Measurements from ENCODE around the gene TIMP1.

- TF ChIP-seq CTCF (IDR thresholded peaks at IDR 0.05; ENCODE audit: insufficient read depth, low read depth, low read length) (no peak), EZH2 (IDR thresholded peaks at IDR 0.05; ENCODE audit: insufficient read depth, low read length) (no peak)
Observed at GRCh38 chrX:47614618-47615017, 32.4 kb downstream of the TIMP1 start.

All from astrocyte (in vitro differentiated cells and primary cell).